Psoas muscle (tissue), 8 donors: ENCODE measurements around the gene STON1. TPM values are rescaled to one million over a fixed set of nuclear protein-coding genes. Genes with fewer than 3 reads are reported as not detected.
"Not testable (repeated sequence)": the region's sequence is repeated elsewhere in the genome, so short reads cannot be mapped to it uniquely, and the experiment has no call there.

Experiments used
- ATAC-seq, 4 donors: fragments of 200-7000 bp; cut with Tn5 transposase; one replicate each; pipeline ENCODE4 v1.9.1; 2020; ENCODE audit warnings: moderate library complexity in 3 of 4, mild to moderate bottlenecking in 2 of 4
- DNase-seq, 2 donors: peaks; one replicate each; pipeline ENCODE4 v3.0.0-alpha.2; 2020
- H3K27ac ChIP-seq: fragments of 200-600 bp; one replicate; pipeline ENCODE4 v1.8.0; 2022
- H3K27me3 ChIP-seq, 3 donors: fragments of 200-600 bp in 1 of 3; one replicate each; pipeline versions ENCODE4 v1.6.1 to v1.8.0; 2013 to 2022; ENCODE audit warnings: low read length in 2 of 3, mild to moderate bottlenecking in 2 of 3, moderate library complexity in 1 of 3; ENCODE audit not compliant: insufficient read depth in 3 of 3
- H3K36me3 ChIP-seq, 2 donors: fragments of 200-600 bp in 1 of 2; one replicate each; pipeline versions ENCODE4 v1.6.1 to v1.8.0; 2013 to 2022; ENCODE audit warnings: low read depth in 1 of 2, mild to moderate bottlenecking in 1 of 2, moderate library complexity in 1 of 2; ENCODE audit not compliant: insufficient read depth in 1 of 2
- H3K4me1 ChIP-seq: fragments of 200-600 bp; one replicate; pipeline ENCODE4 v1.8.0; 2022
- H3K4me3 ChIP-seq: fragments of 200-600 bp; one replicate; pipeline ENCODE4 v1.8.0; 2022; ENCODE audit warnings: mild to moderate bottlenecking
- H3K9me3 ChIP-seq: fragments of 200-600 bp; one replicate; pipeline ENCODE4 v1.8.0; 2022
- WGBS, 3 donors: extraction: QIAGEN DNeasy Blood & Tissue Kit; methylation state at CpG; one replicate each; pipeline versions ENCODE4 v1.1.6 to v1.1.7; 2013; 5-methylcytosine and 5-hydroxymethylcytosine counted together
- intact Hi-C, 2 donors: fragments of 100-400 bp; cut with DNase I; formaldehyde crosslinking; loops; one replicate each; pipeline versions ENCODE4 v1.11.0 to v1.14.2; 2022
- polyA plus RNA-seq, 3 donors: library from polyadenylated mRNA; stranded (reverse); fragments of 200-250 nt; gene quantifications; one replicate each; pipeline ENCODE4 v1.2.3, GENCODE V29; 2013
- total RNA-seq, 4 donors: library from RNA; stranded (reverse); fragmentation: NEBNext Ultra II Directional in 2 of 4; extraction: Animal tissue kit (Norgen Biotek cat#: 25700) in 2 of 4; gene quantifications; one replicate each; pipeline versions ENCODE4 v1.2.1 to v1.2.4, GENCODE V29; 2021 to 2023
- TF ChIP-seq, protein P1 (sequence below): fragments of 200-600 bp; IDR thresholded peaks from one replicate; pipeline ENCODE4 v1.8.0; 2022; ENCODE audit warnings: antibody characterized with exemption
- donor health status: healthy with polysubstance abuse.
- donor health status: DM: no; HTN: no; CAD: no; lungs with moderate emphysema.
- donor health status: Bipolar disorder and iron deficiency.
- donor health status: healthy.
- donor health status: DM: yes; HTN: yes; CAD: no.
- donor health status: DM: no; HTN: no; CAD: no.
- donor health status: DM: no; HTN: no; CAD: no.
- donor health status: DM: yes; HTN: yes; CAD: no.

STON1 gene
- total and polyA plus RNA-seq, 7 donors: 0.98 to 5.6 (median 1.8) TPM

DNA sequence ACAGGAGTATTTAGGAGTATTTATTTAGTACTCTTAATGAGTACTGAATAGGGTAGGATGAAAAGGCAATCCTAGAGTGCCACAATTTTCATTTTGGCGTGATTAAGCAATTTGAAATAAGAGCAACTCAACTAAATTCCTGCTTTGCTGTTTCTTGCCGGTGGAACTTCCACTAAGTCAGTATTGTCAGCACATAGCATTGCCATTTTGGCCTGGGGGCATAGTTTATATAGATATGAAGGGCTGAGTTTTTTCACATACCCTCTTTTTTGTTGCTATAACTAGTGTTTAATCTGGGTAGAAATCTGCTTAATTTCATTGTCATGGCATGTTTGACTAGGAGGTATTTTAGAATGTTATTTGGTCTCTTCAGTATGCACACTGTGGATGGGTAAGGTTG lies 89.6 kb downstream of the STON1 start:
- ATAC-seq (no peak), DNase-seq (no peak)
- Histone ChIP-seq H3K4me1 (no peaks in the 10 kb centered on the region), H3K4me3 (no peak overlapping the region), H3K9me3 (no peaks in the 10 kb centered on the region), H3K27ac (no peak overlapping the region), H3K27me3 (no peaks in the 10 kb centered on the region), H3K36me3 (no peaks in the 10 kb centered on the region)
- intact Hi-C loops: no loop called here
- TF ChIP-seq, protein P1, sequence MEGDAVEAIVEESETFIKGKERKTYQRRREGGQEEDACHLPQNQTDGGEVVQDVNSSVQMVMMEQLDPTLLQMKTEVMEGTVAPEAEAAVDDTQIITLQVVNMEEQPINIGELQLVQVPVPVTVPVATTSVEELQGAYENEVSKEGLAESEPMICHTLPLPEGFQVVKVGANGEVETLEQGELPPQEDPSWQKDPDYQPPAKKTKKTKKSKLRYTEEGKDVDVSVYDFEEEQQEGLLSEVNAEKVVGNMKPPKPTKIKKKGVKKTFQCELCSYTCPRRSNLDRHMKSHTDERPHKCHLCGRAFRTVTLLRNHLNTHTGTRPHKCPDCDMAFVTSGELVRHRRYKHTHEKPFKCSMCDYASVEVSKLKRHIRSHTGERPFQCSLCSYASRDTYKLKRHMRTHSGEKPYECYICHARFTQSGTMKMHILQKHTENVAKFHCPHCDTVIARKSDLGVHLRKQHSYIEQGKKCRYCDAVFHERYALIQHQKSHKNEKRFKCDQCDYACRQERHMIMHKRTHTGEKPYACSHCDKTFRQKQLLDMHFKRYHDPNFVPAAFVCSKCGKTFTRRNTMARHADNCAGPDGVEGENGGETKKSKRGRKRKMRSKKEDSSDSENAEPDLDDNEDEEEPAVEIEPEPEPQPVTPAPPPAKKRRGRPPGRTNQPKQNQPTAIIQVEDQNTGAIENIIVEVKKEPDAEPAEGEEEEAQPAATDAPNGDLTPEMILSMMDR: no peak
- 89 to 94% (median 93%) methylated on average over 2 of the region's 2 CpGs for WGBS, 3 donors

DNA sequence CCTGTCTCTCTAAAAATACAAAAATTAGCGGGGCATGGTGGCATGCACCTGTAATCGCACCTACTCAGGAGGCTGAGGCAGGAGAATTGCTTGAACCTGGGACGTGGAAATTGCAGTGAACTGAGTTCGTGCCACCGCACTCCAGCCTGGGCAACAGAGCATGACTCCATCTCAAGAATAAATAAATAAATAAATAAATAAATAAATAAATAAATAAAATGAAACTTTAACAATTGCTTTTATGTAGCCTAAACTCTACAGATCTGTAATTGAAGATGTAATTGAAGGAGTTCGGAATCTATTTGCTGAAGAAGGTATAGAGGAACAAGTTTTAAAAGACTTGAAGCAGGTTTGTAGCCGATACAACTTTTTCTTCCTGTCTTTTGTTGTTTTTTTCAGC lies 90.7 kb downstream of the STON1 start:
- no peaks in the 10 kb centered on the region for H3K9me3 ChIP-seq
- DNase-seq (no peak), ATAC-seq (no peak)
- no peak overlapping the region for H3K27ac ChIP-seq
- intact Hi-C loops: no loop called here
- H3K27me3 ChIP-seq: no peaks in the 10 kb centered on the region
- no peak overlapping the region for H3K4me3 ChIP-seq
- TF ChIP-seq, protein P1: no peak
- no peaks in the 10 kb centered on the region for H3K4me1 ChIP-seq
- 94 to 95% (median 95%) methylated on average over 7 of the region's 7 CpGs for WGBS, 3 donors
- H3K36me3 ChIP-seq: no peaks in the 10 kb centered on the region

DNA sequence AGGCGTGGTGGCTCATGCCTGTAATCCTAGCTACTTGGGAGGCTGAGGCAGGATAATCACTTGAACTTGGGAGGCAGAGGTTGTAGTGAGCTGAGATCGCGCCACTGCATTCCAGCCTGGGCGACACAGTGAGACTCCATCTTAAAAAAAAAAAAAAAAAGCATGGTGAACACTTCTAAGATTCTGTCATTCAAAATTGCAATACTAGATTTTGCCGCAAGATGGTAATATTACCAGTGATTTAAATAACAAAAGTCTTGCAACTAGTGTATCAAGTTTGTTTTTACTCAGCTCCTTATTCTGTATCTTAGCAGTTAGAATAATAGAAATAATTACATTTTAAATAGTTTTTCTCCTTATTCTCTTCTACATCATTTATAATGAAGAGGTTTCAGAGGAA lies 92.7 kb downstream of the STON1 start:
- H3K36me3 ChIP-seq, H3K27ac ChIP-seq, H3K4me3 ChIP-seq, intact Hi-C loops, ATAC-seq, H3K27me3 ChIP-seq, DNase-seq, H3K4me1 ChIP-seq, H3K9me3 ChIP-seq: not testable (repeated sequence)
- 92 to 94% (median 93%) methylated on average over 5 of the region's 5 CpGs for WGBS, 3 donors

DNA sequence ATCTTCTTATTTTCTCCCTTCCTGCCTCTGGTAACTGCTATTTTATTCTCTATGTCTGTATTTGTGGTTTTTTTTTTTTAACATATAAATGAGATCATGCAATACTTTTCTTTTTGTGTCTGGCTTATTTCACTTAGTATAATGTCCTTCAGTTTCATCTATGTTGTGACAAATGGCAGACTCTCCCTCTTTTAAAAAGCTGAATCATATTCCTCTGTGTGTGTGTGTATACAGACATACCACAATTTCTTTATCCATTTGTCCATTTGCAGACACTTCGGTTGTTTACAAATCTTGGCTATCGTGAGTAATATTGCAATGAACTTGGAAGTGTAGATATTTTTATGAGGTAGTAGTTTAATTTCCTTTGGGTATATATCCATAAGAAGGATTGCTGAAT lies 94.7 kb downstream of the STON1 start:
- ATAC-seq: no peak
- intact Hi-C loops: no loop called here
- no peak for DNase-seq
- TF ChIP-seq, protein P1: no peak
- WGBS, 3 donors: 87 to 97% (median 87%) methylated on average over 2 of the region's 2 CpGs
- Histone ChIP-seq H3K27me3 (no peaks in the 10 kb centered on the region), H3K36me3 (no peaks in the 10 kb centered on the region), H3K4me3 (no peak overlapping the region), H3K9me3 (no peaks in the 10 kb centered on the region), H3K27ac (no peak overlapping the region), H3K4me1 (no peaks in the 10 kb centered on the region)

DNA sequence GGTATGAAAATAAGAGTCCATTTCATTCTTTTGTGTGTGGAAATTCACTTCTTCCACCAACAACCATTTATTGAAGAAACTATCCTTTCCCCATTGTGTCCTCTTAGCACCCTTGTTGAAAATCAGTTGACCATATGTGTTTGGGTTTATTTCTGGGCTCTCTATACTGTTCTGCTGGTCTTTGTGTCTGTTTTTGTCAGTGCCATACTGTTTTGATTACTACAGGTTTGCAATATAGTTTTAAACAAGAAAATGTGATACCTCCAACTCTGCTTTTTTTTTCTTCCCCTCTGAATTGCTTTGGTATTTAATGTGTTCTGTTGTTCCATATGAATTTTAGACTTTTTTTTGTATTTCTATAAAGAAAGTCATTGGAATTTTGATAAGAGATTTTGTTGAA lies 96.1 kb downstream of the STON1 start:
- intact Hi-C loops: no loop called here
- DNase-seq (no peak), ATAC-seq (no peak)
- Histone ChIP-seq H3K4me3 (no peak overlapping the region), H3K4me1 (no peaks in the 10 kb centered on the region), H3K27me3 (no peaks in the 10 kb centered on the region), H3K27ac (no peak overlapping the region), H3K9me3 (no peaks in the 10 kb centered on the region), H3K36me3 (no peaks in the 10 kb centered on the region)
- TF ChIP-seq, protein P1: no peak
